PC-9 (cell line): ENCODE results near the gene URAD. TPM values are rescaled to one million over a fixed set of nuclear protein-coding genes. Genes with fewer than 3 reads are reported as not detected.

Experiments
- BruUV-seq: library from RNA; stranded (reverse); fragments of 400-500 nt; replicated peaks from 2 replicates; lab custom pipeline; 2021; lab: Mats Ljungman, UMichigan
- CTCF ChIA-PET: fragments of 300-600 bp; sonication (Branson Sonifier 250); formaldehyde crosslinking; loops from one replicate; lab custom pipeline; 2022; ENCODE audit warnings: antibody characterized with exemption; lab: Charles Lee
- POLR2A ChIA-PET: fragments of 300-600 bp; sonication (Branson Sonifier 250); formaldehyde crosslinking; loops from one replicate; lab custom pipeline; 2022; ENCODE audit warnings: antibody characterized with exemption; ENCODE audit not compliant: unreplicated experiment; lab: Charles Lee
- DNase-seq, 2 experiments: peaks; one replicate each; pipeline versions ENCODE4 v3.0.0 to v3.0.0-alpha.2; 2015 to 2022; ENCODE audit warnings: mixed read lengths in 1 of 2
- H2AFZ ChIP-seq: fragments of 200-600 bp; sonication (generic); 2 replicates; pipeline ENCODE4 v1.8.1; 2017; ENCODE audit warnings: antibody characterized with exemption
- H3F3A ChIP-seq: fragments of 200-600 bp; sonication (generic); 2 replicates; pipeline ENCODE4 v1.8.1; 2017; ENCODE audit warnings: antibody characterized with exemption, mild to moderate bottlenecking, low read depth; ENCODE audit not compliant: insufficient read depth
- H3K27ac ChIP-seq: fragments of 200-600 bp; sonication (generic); 2 replicates; pipeline ENCODE4 v1.6.1; 2016; ENCODE audit warnings: mixed run types
- H3K27me3 ChIP-seq: fragments of 200-600 bp; sonication (generic); 2 replicates; pipeline ENCODE4 v1.6.1; 2016; ENCODE audit warnings: low read depth, mixed run types; ENCODE audit not compliant: insufficient read depth
- H3K36me3 ChIP-seq: fragments of 200-600 bp; sonication (generic); 2 replicates; pipeline ENCODE4 v1.6.1; 2016; ENCODE audit warnings: low read depth, mixed run types
- H3K4me1 ChIP-seq: fragments of 200-600 bp; sonication (generic); replicated peaks from 2 replicates; pipeline ENCODE4 v1.6.1; 2016; ENCODE audit warnings: mixed run types; ENCODE audit not compliant: insufficient read depth
- H3K4me2 ChIP-seq: fragments of 200-600 bp; sonication (generic); 2 replicates; pipeline ENCODE4 v1.6.1; 2017; ENCODE audit warnings: mixed run types
- H3K4me3 ChIP-seq: fragments of 200-600 bp; sonication (generic); 2 replicates; pipeline ENCODE4 v1.6.1; 2016; ENCODE audit warnings: mixed run types
- H3K79me2 ChIP-seq: fragments of 200-600 bp; sonication (generic); 2 replicates; pipeline ENCODE4 v1.6.1; 2017; ENCODE audit warnings: low read depth, mixed run types
- H3K9me2 ChIP-seq: fragments of 200-600 bp; sonication (generic); 2 replicates; pipeline ENCODE4 v1.8.1; 2017; ENCODE audit warnings: mild to moderate bottlenecking; ENCODE audit not compliant: insufficient read depth
- H3K9me3 ChIP-seq: fragments of 200-600 bp; sonication (generic); 2 replicates; pipeline ENCODE4 v1.8.1; 2016; ENCODE audit warnings: low read depth; ENCODE audit not compliant: insufficient read depth
- H4K20me1 ChIP-seq: fragments of 200-600 bp; sonication (generic); 2 replicates; pipeline ENCODE4 v1.8.1; 2017; ENCODE audit not compliant: insufficient read depth
- EZH2 ChIP-seq: fragments of 200-600 bp; sonication (generic); IDR thresholded peaks from 2 replicates; pipeline ENCODE4 v1.8.0; 2017; ENCODE audit warnings: antibody characterized with exemption, low read depth
- intact Hi-C: fragments of 100-400 bp; cut with micrococcal nuclease; formaldehyde crosslinking; loops from one replicate; pipeline ENCODE4 v1.10.0; 2022; ENCODE audit not compliant: unreplicated experiment
- total RNA-seq: library from RNA; stranded (reverse); gene quantifications from 2 replicates; pipeline ENCODE4 v1.2.3, GENCODE V29; 2021
- TF ChIP-seq, protein P1 (sequence below): fragments of 200-600 bp; sonication (generic); conservative IDR thresholded peaks from 2 replicates; pipeline ENCODE4 v1.6.1; 2017; ENCODE audit warnings: mixed run types, antibody characterized with exemption, mild to moderate bottlenecking, moderate library complexity

Gene URAD
- total RNA-seq, 1 experiment from 2014 or later = not detected

DNA sequence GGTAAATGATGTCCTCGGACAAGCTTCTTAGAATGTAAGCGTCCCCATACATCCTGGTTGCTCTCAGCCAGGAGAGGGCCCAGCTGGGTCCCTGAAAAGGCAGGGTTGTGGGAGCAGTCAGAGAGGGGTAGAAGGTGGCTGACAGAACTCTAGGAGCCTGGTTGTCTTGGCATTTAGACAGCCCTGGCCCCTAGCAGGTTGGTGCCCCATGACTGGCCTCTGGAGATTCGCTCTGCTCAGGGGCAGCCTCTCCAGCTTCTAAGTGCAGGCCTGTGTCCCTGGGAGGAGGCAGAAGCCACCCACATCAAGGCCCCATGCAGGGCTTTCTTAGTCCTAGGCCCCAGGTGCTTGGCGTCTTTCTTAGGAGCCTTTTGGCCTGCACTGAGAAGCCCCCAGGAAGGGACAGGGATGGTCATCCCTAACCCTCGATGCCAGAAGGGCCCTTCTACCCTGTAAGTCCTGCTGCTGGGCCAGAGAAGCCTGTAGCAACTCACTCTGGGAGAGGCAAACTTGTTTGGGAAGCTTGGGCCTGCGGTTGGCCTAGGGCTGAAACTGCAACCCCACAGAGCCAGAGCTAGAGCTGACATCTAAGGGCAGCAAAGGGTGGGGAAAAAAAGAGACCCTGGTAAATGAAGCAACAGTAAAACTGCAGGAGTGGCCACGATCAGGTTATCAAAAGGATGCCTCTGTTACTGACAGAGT is 16.6 kb downstream of the URAD start:
- ChIA-PET CTCF (no interaction called here), POLR2A (no interaction called here)
- no peaks in the 10 kb centered on the region for H3K79me2 ChIP-seq
- H3K27ac ChIP-seq = no peak overlapping the region
- intact Hi-C loops = no loop called here
- H3F3A ChIP-seq = no peaks in the 10 kb centered on the region
- no peaks in the 10 kb centered on the region for H4K20me1 ChIP-seq
- no peaks in the 10 kb centered on the region for H3K4me1 ChIP-seq
- H3K9me2 ChIP-seq = no peaks in the 10 kb centered on the region
- no peak overlapping the region for H2AFZ ChIP-seq
- H3K27me3 ChIP-seq = peaks cover 24% of the 10 kb centered on the region
- no peak overlapping the region for H3K4me3 ChIP-seq
- H3K9me3 ChIP-seq = no peaks in the 10 kb centered on the region
- no peak for DNase-seq
- TF ChIP-seq EZH2 = no peak
- TF ChIP-seq, protein P1, sequence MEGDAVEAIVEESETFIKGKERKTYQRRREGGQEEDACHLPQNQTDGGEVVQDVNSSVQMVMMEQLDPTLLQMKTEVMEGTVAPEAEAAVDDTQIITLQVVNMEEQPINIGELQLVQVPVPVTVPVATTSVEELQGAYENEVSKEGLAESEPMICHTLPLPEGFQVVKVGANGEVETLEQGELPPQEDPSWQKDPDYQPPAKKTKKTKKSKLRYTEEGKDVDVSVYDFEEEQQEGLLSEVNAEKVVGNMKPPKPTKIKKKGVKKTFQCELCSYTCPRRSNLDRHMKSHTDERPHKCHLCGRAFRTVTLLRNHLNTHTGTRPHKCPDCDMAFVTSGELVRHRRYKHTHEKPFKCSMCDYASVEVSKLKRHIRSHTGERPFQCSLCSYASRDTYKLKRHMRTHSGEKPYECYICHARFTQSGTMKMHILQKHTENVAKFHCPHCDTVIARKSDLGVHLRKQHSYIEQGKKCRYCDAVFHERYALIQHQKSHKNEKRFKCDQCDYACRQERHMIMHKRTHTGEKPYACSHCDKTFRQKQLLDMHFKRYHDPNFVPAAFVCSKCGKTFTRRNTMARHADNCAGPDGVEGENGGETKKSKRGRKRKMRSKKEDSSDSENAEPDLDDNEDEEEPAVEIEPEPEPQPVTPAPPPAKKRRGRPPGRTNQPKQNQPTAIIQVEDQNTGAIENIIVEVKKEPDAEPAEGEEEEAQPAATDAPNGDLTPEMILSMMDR = no peak
- H3K4me2 ChIP-seq = no peak overlapping the region
- H3K36me3 ChIP-seq = no peaks in the 10 kb centered on the region
- no TSS peak for BruUV-seq

DNA sequence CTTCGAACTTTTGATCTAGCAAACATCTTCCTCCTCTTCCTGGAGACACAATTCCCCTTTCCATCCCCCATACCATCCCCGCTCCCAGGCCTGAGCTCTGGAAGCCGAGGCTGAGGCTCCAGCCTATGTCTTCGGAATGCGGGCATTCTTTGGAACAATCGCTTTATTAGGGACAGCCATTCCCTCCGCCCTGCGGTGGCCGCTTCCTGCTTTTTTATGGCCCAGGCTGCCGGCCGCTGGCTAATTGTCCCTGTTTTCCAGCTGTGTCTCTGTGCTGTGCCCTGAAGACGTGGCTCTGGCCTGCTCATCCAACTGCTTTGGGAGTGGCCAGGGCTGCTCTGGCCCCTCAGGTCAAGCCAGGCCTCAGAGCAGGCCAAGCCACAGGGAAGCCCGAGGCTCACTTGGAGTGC is 17.3 kb downstream of the URAD start:
- Histone ChIP-seq H3F3A (no peaks in the 10 kb centered on the region), H3K27me3 (peaks cover 23% of the 10 kb centered on the region), H3K27ac (no peak overlapping the region), H4K20me1 (no peaks in the 10 kb centered on the region), H3K9me2 (no peaks in the 10 kb centered on the region), H3K79me2 (no peaks in the 10 kb centered on the region), H3K9me3 (no peaks in the 10 kb centered on the region), H3K4me1 (no peaks in the 10 kb centered on the region), H3K4me3 (no peak overlapping the region), H3K36me3 (no peaks in the 10 kb centered on the region), H3K4me2 (no peak overlapping the region), H2AFZ (no peak overlapping the region)
- TF ChIP-seq, protein P1 = no peak
- no peak for TF ChIP-seq EZH2
- POLR2A ChIA-PET = no interaction called here
- CTCF ChIA-PET = no interaction called here
- intact Hi-C loops = no loop called here
- BruUV-seq = no TSS peak
- no peak for DNase-seq

DNA sequence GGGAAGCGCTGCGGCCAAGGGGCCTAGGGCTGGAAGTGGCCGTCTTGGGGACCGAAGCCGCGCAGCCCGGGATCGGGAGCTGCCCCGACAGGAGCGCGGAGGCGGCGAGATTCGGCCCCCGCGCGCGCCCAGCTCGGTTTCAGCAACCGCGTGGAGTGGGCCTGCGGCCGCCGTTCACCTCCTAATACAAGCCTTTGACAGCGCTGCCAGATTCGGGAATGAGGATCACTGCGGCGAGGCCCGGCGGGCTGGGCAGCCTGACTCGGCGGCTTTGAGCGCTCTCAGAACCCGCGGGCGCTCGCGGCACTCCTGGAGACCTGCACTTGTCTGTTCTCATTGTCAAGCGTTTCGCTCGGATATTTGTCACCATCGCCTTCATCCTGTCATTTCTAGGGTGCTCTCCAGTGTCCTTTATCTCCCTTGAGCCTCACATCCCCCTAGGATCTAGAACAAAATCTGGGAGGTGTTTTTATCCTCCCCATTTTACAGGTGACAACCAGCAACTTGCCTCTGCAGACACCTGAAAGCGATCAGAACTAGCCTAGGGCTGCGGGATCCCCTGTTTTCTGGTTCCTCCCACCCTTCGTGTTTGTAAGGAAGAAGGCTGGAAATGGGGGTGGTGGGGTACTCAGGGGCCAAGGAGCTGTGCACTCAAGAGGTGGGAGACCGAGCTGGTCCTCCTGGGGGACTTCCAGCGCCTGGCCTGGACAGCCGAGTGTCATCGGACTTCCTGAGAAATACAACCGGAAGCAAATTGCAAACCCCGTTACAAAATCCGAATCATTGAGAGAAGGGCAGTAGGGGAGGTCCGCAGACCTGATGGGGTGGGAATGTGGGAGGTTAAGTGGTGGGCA is 17.9 kb downstream of the URAD start:
- no peak overlapping the region for H3K4me3 ChIP-seq
- no peaks in the 10 kb centered on the region for H3K9me3 ChIP-seq
- H3K79me2 ChIP-seq = no peaks in the 10 kb centered on the region
- TF ChIP-seq, protein P1 = no peak
- no peak for TF ChIP-seq EZH2
- H4K20me1 ChIP-seq = no peaks in the 10 kb centered on the region
- no peak overlapping the region for H3K4me2 ChIP-seq
- no TSS peak for BruUV-seq
- H3K27me3 ChIP-seq = peaks cover 22% of the 10 kb centered on the region
- no peak for DNase-seq
- no peak overlapping the region for H2AFZ ChIP-seq
- no peaks in the 10 kb centered on the region for H3K36me3 ChIP-seq
- no peaks in the 10 kb centered on the region for H3K9me2 ChIP-seq
- ChIA-PET POLR2A (no interaction called here), CTCF (no interaction called here)
- no peaks in the 10 kb centered on the region for H3K4me1 ChIP-seq
- no peaks in the 10 kb centered on the region for H3F3A ChIP-seq
- no peak overlapping the region for H3K27ac ChIP-seq
- intact Hi-C loops = no loop called here
